ENCODE results near the gene SLC17A1.

DNA sequence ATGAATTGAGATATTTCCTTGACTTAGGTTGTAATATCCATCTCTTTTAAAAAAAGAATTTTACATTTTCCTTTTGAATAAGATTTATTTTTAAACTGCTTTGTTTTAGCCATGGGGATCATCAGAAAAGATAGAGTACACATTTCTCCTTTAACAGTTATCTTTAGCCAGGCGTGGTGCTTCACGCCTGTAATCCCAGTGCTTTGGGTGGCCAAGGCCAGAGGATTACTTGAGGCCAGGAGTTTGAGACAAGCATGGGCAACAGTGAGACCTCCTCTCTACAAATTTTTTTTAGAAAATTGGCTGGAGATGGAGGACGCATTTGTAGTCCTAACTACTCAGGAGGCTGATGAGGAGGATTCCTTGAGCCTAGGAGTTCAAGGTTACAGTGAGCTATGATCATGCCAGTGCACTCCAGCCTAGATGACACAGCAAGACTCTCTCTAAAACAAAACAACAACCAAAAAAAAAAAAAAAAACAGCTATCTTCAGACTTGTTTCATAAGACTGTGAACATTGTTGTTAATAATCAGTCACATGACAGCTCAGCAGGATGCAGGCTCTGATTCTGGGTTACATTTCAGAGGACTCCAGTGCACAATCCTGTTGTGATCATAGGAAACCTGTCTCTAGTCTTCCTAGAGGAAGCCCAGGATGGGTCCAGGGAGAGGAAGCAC, 44.2 kb upstream of the SLC17A1 start:
- TF ChIP-seq, protein P1, sequence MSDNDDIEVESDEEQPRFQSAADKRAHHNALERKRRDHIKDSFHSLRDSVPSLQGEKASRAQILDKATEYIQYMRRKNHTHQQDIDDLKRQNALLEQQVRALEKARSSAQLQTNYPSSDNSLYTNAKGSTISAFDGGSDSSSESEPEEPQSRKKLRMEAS (IDR thresholded peaks at IDR 0.05) = no peak
- TF ChIP-seq, protein P2, sequence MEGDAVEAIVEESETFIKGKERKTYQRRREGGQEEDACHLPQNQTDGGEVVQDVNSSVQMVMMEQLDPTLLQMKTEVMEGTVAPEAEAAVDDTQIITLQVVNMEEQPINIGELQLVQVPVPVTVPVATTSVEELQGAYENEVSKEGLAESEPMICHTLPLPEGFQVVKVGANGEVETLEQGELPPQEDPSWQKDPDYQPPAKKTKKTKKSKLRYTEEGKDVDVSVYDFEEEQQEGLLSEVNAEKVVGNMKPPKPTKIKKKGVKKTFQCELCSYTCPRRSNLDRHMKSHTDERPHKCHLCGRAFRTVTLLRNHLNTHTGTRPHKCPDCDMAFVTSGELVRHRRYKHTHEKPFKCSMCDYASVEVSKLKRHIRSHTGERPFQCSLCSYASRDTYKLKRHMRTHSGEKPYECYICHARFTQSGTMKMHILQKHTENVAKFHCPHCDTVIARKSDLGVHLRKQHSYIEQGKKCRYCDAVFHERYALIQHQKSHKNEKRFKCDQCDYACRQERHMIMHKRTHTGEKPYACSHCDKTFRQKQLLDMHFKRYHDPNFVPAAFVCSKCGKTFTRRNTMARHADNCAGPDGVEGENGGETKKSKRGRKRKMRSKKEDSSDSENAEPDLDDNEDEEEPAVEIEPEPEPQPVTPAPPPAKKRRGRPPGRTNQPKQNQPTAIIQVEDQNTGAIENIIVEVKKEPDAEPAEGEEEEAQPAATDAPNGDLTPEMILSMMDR (IDR thresholded peaks at IDR 0.05; ENCODE audit: low read depth, low read length, missing input control) = no peak
- TF ChIP-seq YY1 (IDR thresholded peaks at IDR 0.05) (no peak), SP1 (IDR thresholded peaks at IDR 0.05) (no peak), EGR1 (IDR thresholded peaks at IDR 0.05; ENCODE audit: low read depth in 2 of 2) (no peak), JUND (IDR thresholded peaks at IDR 0.05) (no peak), HNF4A (conservative IDR thresholded peaks at IDR 0.05) (no peak), TAF1 (conservative IDR thresholded peaks at IDR 0.05) (no peak), RAD21 (IDR thresholded peaks at IDR 0.05) (no peak), RXRA (IDR thresholded peaks at IDR 0.05) (no peak)
- TF ChIP-seq, protein P3, sequence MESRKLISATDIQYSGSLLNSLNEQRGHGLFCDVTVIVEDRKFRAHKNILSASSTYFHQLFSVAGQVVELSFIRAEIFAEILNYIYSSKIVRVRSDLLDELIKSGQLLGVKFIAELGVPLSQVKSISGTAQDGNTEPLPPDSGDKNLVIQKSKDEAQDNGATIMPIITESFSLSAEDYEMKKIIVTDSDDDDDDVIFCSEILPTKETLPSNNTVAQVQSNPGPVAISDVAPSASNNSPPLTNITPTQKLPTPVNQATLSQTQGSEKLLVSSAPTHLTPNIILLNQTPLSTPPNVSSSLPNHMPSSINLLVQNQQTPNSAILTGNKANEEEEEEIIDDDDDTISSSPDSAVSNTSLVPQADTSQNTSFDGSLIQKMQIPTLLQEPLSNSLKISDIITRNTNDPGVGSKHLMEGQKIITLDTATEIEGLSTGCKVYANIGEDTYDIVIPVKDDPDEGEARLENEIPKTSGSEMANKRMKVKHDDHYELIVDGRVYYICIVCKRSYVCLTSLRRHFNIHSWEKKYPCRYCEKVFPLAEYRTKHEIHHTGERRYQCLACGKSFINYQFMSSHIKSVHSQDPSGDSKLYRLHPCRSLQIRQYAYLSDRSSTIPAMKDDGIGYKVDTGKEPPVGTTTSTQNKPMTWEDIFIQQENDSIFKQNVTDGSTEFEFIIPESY (IDR thresholded peaks at IDR 0.05) = no peak
- TF ChIP-seq, protein P4, sequence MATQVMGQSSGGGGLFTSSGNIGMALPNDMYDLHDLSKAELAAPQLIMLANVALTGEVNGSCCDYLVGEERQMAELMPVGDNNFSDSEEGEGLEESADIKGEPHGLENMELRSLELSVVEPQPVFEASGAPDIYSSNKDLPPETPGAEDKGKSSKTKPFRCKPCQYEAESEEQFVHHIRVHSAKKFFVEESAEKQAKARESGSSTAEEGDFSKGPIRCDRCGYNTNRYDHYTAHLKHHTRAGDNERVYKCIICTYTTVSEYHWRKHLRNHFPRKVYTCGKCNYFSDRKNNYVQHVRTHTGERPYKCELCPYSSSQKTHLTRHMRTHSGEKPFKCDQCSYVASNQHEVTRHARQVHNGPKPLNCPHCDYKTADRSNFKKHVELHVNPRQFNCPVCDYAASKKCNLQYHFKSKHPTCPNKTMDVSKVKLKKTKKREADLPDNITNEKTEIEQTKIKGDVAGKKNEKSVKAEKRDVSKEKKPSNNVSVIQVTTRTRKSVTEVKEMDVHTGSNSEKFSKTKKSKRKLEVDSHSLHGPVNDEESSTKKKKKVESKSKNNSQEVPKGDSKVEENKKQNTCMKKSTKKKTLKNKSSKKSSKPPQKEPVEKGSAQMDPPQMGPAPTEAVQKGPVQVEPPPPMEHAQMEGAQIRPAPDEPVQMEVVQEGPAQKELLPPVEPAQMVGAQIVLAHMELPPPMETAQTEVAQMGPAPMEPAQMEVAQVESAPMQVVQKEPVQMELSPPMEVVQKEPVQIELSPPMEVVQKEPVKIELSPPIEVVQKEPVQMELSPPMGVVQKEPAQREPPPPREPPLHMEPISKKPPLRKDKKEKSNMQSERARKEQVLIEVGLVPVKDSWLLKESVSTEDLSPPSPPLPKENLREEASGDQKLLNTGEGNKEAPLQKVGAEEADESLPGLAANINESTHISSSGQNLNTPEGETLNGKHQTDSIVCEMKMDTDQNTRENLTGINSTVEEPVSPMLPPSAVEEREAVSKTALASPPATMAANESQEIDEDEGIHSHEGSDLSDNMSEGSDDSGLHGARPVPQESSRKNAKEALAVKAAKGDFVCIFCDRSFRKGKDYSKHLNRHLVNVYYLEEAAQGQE (IDR thresholded peaks at IDR 0.05) = no peak

Data from liver (tissue), 3 donors.